ENCODE measurements around the gene AGBL4. TPM values are rescaled to one million over a fixed set of nuclear protein-coding genes. Genes with fewer than 3 reads are reported as not detected.

The AGBL4 gene
- total RNA-seq, 2 donors from 2014 or later = not detected

DNA sequence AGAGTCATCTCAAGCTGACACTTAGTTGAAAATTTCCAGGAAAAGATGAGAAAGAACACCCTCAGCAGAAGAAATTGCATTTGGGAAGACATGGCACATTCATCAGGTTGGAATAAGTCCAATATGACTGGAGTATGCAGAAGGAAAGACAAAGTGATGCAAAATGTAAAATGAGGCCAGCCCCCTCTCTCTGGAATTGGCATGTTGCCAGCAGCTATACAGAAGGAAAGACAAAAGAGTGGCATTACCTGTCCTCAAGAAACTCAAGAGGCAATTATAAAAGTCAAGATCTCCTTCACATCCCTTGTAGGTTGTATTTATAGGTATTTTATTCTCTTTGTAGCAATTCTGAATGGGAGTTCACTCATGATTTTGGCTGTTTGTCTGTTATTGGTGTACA is 426.3 kb downstream of the AGBL4 start:
- no peak for ATAC-seq (ENCODE audit: insufficient number of reproducible peaks, low FRiP score, low read depth)
- TF ChIP-seq, protein P1, sequence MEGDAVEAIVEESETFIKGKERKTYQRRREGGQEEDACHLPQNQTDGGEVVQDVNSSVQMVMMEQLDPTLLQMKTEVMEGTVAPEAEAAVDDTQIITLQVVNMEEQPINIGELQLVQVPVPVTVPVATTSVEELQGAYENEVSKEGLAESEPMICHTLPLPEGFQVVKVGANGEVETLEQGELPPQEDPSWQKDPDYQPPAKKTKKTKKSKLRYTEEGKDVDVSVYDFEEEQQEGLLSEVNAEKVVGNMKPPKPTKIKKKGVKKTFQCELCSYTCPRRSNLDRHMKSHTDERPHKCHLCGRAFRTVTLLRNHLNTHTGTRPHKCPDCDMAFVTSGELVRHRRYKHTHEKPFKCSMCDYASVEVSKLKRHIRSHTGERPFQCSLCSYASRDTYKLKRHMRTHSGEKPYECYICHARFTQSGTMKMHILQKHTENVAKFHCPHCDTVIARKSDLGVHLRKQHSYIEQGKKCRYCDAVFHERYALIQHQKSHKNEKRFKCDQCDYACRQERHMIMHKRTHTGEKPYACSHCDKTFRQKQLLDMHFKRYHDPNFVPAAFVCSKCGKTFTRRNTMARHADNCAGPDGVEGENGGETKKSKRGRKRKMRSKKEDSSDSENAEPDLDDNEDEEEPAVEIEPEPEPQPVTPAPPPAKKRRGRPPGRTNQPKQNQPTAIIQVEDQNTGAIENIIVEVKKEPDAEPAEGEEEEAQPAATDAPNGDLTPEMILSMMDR (IDR thresholded peaks at IDR 0.05) = no peak
- H3K9me3 ChIP-seq = no peaks in the 10 kb centered on the region
- H3K36me3 ChIP-seq = no peaks in the 10 kb centered on the region
- no peaks in the 10 kb centered on the region for H3K27me3 ChIP-seq (replicated peaks; ENCODE audit: insufficient read depth)
- no peak overlapping the region for H3K27ac ChIP-seq
- no peaks in the 10 kb centered on the region for H3K4me1 ChIP-seq (ENCODE audit: control insufficient read depth in 1 of 2, low read depth in 2 of 2)
- no peak overlapping the region for H3K4me3 ChIP-seq
- no peak for DNase-seq (ENCODE audit: low spot score)

DNA sequence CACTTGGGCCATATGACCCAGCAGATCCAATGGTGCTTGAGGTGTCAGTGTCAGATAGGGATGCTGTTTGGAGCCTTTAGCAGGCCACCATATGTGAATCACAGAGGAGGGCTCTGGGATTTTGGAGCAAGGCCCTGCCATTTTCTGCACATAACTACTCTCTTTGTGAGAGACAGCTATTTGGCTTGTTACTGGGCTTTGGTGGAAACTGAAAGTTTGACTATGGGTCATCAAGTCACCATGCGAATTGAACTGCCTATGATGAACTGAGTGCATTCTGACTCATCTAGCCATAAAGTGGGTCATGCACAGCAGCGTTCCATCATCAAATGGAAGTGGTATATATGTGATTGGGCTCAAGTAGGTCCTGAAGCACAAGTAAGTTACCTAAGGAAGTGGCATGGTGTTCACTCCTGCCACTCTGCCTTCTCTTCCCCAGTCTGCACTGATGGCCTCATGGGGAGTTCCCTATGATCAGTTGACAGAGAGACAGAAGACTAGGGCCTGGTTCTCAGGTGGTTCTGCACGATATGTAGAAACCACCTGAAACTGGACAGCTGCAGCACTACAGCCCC is 447.3 kb downstream of the AGBL4 start:
- H3K36me3 ChIP-seq = no peaks in the 10 kb centered on the region
- H3K4me1 ChIP-seq (ENCODE audit: control insufficient read depth in 1 of 2, low read depth in 2 of 2) = no peaks in the 10 kb centered on the region
- TF ChIP-seq, protein P1 (IDR thresholded peaks at IDR 0.05) = no peak
- no peaks in the 10 kb centered on the region for H3K27me3 ChIP-seq (replicated peaks; ENCODE audit: insufficient read depth)
- ATAC-seq (ENCODE audit: insufficient number of reproducible peaks, low FRiP score, low read depth) (no peak), DNase-seq (ENCODE audit: low spot score) (no peak)
- no peak overlapping the region for H3K4me3 ChIP-seq
- H3K27ac ChIP-seq = no peak overlapping the region
- peaks cover 10% of the 10 kb centered on the region for H3K9me3 ChIP-seq

DNA sequence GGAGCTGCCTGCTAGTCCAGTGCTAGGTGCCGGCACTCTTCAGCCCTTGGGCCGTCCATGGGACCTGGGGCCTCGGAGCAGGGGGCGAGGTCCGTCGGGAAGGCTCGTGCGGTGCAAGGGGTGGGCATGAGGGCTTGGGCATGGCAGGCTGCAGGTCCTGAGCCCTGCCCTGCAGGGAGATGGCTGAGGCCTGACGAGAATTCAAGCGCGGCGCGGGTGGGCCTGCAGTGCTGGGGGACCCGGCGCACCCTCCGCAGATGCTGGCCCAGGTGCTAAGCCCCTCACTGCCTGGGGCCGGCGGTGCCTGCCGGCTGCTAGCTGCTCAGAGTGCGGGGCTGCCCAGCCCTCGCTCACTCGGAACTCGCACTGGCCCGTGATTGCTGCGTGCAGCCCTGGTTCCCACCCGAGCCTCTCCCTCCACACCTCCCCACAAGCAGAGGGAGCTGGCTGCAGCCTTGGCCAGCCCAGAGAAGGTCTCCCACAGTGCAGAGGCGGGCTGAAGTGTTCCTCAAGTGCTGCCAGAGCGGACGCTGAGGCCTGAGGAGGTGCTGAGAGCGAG is 467.0 kb downstream of the AGBL4 start:
- TF ChIP-seq, protein P1 (IDR thresholded peaks at IDR 0.05) = no peak

DNA sequence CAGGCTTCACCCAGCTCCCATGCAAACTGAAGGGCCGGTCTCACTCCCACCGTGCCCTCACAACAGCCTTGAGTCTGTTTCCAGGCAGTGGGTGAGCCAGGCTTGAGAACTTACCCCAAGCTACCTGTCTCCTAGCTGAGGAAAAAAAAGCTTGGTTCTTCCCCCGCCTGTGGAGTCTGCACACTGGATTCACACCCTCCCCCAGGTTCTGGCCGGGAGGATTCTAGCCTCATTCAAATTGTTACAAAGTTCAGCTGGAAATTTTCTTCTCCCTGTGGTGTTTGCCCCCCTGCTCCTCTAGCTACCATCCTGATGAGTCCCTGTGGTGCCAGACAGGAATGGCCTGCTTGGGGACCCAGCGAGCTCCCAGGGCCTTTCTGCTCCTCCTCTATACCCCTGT is 471.7 kb downstream of the AGBL4 start:
- no peaks in the 10 kb centered on the region for H3K27me3 ChIP-seq (replicated peaks; ENCODE audit: insufficient read depth)
- no peaks in the 10 kb centered on the region for H3K9me3 ChIP-seq
- no peak for ATAC-seq (ENCODE audit: insufficient number of reproducible peaks, low FRiP score, low read depth)
- H3K36me3 ChIP-seq = no peaks in the 10 kb centered on the region
- no peak for DNase-seq (ENCODE audit: low spot score)
- H3K4me1 ChIP-seq (ENCODE audit: control insufficient read depth in 1 of 2, low read depth in 2 of 2) = no peaks in the 10 kb centered on the region
- H3K27ac ChIP-seq = no peak overlapping the region
- H3K4me3 ChIP-seq = no peak overlapping the region
- TF ChIP-seq, protein P1 (IDR thresholded peaks at IDR 0.05) = no peak

More for the DNA sequence above, 467.0 kb downstream of the AGBL4 start:
- no peak overlapping the region for H3K27ac ChIP-seq
- no peaks in the 10 kb centered on the region for H3K36me3 ChIP-seq
- no peaks in the 10 kb centered on the region for H3K4me1 ChIP-seq (ENCODE audit: control insufficient read depth in 1 of 2, low read depth in 2 of 2)
- DNase-seq (ENCODE audit: low spot score) = no peak
- ATAC-seq (ENCODE audit: insufficient number of reproducible peaks, low FRiP score, low read depth) = no peak
- no peaks in the 10 kb centered on the region for H3K27me3 ChIP-seq (replicated peaks; ENCODE audit: insufficient read depth)
- no peaks in the 10 kb centered on the region for H3K9me3 ChIP-seq
- no peak overlapping the region for H3K4me3 ChIP-seq

DNA sequence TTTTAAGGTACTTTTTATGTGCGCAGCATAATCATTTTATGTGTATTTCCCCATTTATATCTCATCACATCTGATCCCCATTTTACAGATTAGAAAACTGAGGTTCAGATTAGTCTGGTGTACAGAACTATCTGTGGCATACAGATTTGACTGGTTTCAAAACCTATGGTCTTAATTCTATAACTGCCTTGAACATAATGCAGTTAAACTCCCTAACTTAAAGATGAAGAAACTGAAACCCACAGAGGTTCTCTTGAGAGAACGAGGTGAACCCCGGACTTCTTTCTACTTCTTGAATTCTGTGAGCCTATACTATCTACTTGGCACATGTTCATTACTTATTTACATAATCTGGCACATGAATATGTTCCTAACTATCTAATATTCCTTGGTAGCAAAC is 479.1 kb downstream of the AGBL4 start:
- Histone ChIP-seq H3K4me1 (ENCODE audit: control insufficient read depth in 1 of 2, low read depth in 2 of 2) (no peaks in the 10 kb centered on the region), H3K9me3 (no peaks in the 10 kb centered on the region), H3K4me3 (no peak overlapping the region), H3K36me3 (no peaks in the 10 kb centered on the region), H3K27ac (no peak overlapping the region), H3K27me3 (replicated peaks; ENCODE audit: insufficient read depth) (no peaks in the 10 kb centered on the region)
- TF ChIP-seq, protein P1 (IDR thresholded peaks at IDR 0.05) = no peak
- DNase-seq (ENCODE audit: low spot score) (no peak), ATAC-seq (ENCODE audit: insufficient number of reproducible peaks, low FRiP score, low read depth) (no peak)
